KOPT-K1 (cell line): ENCODE results near the gene EPS15.
A peak's percentile ranks its signal among the peaks of the same experiment; 100 is the strongest.

ENCODE experiments used
- H3K27ac ChIP-seq: fragments of 200-600 bp; sonication (generic); 2 replicates; pipeline ENCODE4 v1.5.1; 2016; ENCODE audit warnings: antibody characterized with exemption, mild to moderate bottlenecking, low read depth, low read length; ENCODE audit not compliant: poor library complexity, severe bottlenecking
- H3K36me3 ChIP-seq: fragments of 200-600 bp; sonication (generic); 2 replicates; pipeline ENCODE4 v1.5.1; 2017; ENCODE audit warnings: antibody characterized with exemption, mild to moderate bottlenecking, low read length, moderate library complexity; ENCODE audit not compliant: insufficient read depth
- H3K9me3 ChIP-seq: fragments of 200-600 bp; sonication (generic); 2 replicates; pipeline ENCODE4 v1.5.1; 2017; ENCODE audit warnings: antibody characterized with exemption, low read length, mild to moderate bottlenecking; ENCODE audit not compliant: insufficient read depth, poor library complexity, severe bottlenecking

EPS15 gene

GRCh38 chr1:51526248-51526647 is 7.2 kb upstream of the EPS15 start:
- no peaks in the 10 kb centered on the region for H3K9me3 ChIP-seq
- no peaks in the 10 kb centered on the region for H3K36me3 ChIP-seq
- H3K27ac ChIP-seq, result no peak overlapping the region

GRCh38 chr1:51525295-51525694 is 6.2 kb upstream of the EPS15 start:
- no peaks in the 10 kb centered on the region for H3K9me3 ChIP-seq
- H3K36me3 ChIP-seq, result no peaks in the 10 kb centered on the region
- H3K27ac ChIP-seq, result no peak overlapping the region

GRCh38 chr1:51524817-51525216 is 5.8 kb upstream of the EPS15 start:
- H3K9me3 ChIP-seq, result no peaks in the 10 kb centered on the region
- H3K36me3 ChIP-seq, result no peaks in the 10 kb centered on the region
- H3K27ac ChIP-seq, result no peak overlapping the region

- no peak overlapping the region for H3K27ac ChIP-seq
- H3K36me3 ChIP-seq, result no peaks in the 10 kb centered on the region
- no peaks in the 10 kb centered on the region for H3K9me3 ChIP-seq
Observed at GRCh38 chr1:51523931-51524330, 4.9 kb upstream of the EPS15 start.

- Histone ChIP-seq H3K27ac (no peak overlapping the region), H3K9me3 (no peaks in the 10 kb centered on the region), H3K36me3 (no peaks in the 10 kb centered on the region)
Observed at GRCh38 chr1:51520700-51521248, 1.7 kb upstream of the EPS15 start.

GRCh38 chr1:51519865-51520699 is 1.0 kb upstream of the EPS15 start:
- Histone ChIP-seq H3K27ac (no peak overlapping the region), H3K9me3 (no peaks in the 10 kb centered on the region), H3K36me3 (no peaks in the 10 kb centered on the region)

- Histone ChIP-seq H3K27ac (peak overlapping the region; percentile 71), H3K36me3 (no peaks in the 10 kb centered on the region), H3K9me3 (no peaks in the 10 kb centered on the region)
Observed at GRCh38 chr1:51518586-51519047, 449 bp downstream of the EPS15 start.

GRCh38 chr1:51518033-51518585 is 957 bp downstream of the EPS15 start:
- no peaks in the 10 kb centered on the region for H3K9me3 ChIP-seq
- no peaks in the 10 kb centered on the region for H3K36me3 ChIP-seq
- peak overlapping the region; percentile 71 for H3K27ac ChIP-seq

GRCh38 chr1:51517361-51518032 is 1.6 kb downstream of the EPS15 start:
- Histone ChIP-seq H3K27ac (peak overlapping the region; percentile 71), H3K36me3 (no peaks in the 10 kb centered on the region), H3K9me3 (no peaks in the 10 kb centered on the region)

GRCh38 chr1:51516649-51517158 is 2.4 kb downstream of the EPS15 start:
- H3K27ac ChIP-seq, result no peak overlapping the region
- H3K36me3 ChIP-seq, result no peaks in the 10 kb centered on the region
- no peaks in the 10 kb centered on the region for H3K9me3 ChIP-seq

- Histone ChIP-seq H3K36me3 (no peaks in the 10 kb centered on the region), H3K27ac (no peak overlapping the region), H3K9me3 (no peaks in the 10 kb centered on the region)
Observed at GRCh38 chr1:51515982-51516648, 3.0 kb downstream of the EPS15 start.

GRCh38 chr1:51515312-51515960 is 3.6 kb downstream of the EPS15 start:
- H3K9me3 ChIP-seq, result no peaks in the 10 kb centered on the region
- peak overlapping the region; percentile 46 for H3K27ac ChIP-seq
- H3K36me3 ChIP-seq, result no peaks in the 10 kb centered on the region

- Histone ChIP-seq H3K9me3 (no peaks in the 10 kb centered on the region), H3K36me3 (no peaks in the 10 kb centered on the region), H3K27ac (peak overlapping the region; percentile 46)
Observed at GRCh38 chr1:51514733-51515132, 4.3 kb downstream of the EPS15 start.

GRCh38 chr1:51512606-51513005 is 6.5 kb downstream of the EPS15 start:
- H3K36me3 ChIP-seq, result no peaks in the 10 kb centered on the region
- H3K9me3 ChIP-seq, result no peaks in the 10 kb centered on the region
- no peak overlapping the region for H3K27ac ChIP-seq
